IMR-90 (cell line): ENCODE results near the gene CENPN. TPM values are rescaled to one million over a fixed set of nuclear protein-coding genes. Genes with fewer than 3 reads are reported as not detected.

Experiments used
- ATAC-seq: fragments of 200-7000 bp; cut with Tn5 transposase; 2 replicates; pipeline ENCODE4 v1.9.1; 2020; ENCODE audit warnings: low read depth, mild to moderate bottlenecking, moderate library complexity
- BruUV-seq: library from RNA; stranded (reverse); fragments of 400-500 nt; replicated peaks from 2 replicates; lab custom pipeline; 2021; lab: Mats Ljungman, UMichigan
- CTCF ChIA-PET: fragments of 300-600 bp; formaldehyde crosslinking; extraction: SDS; loops from one replicate; lab custom pipeline; 2021; ENCODE audit warnings: antibody characterized with exemption; lab: Yijun Ruan, JAX
- POLR2A ChIA-PET: fragments of 300-600 bp; sonication (Branson Sonifier 250); formaldehyde crosslinking; loops from one replicate; lab custom pipeline; 2022; ENCODE audit warnings: antibody characterized with exemption; ENCODE audit not compliant: unreplicated experiment; lab: Charles Lee
- DNase-seq: peaks from one replicate; pipeline ENCODE4 v3.0.0; 2013
- H2AFZ ChIP-seq: replicated peaks from 2 replicates; pipeline ENCODE3; 2013; ENCODE audit warnings: low read length, mild to moderate bottlenecking; ENCODE audit not compliant: poor library complexity
- H2AK5ac ChIP-seq: 2 replicates; pipeline ENCODE4 v1.6.1; 2013; ENCODE audit warnings: low read depth, low read length, inconsistent platforms
- H2AK9ac ChIP-seq: replicated peaks from 2 replicates; pipeline ENCODE3; 2013; ENCODE audit warnings: mild to moderate bottlenecking, low read depth, low read length, moderate library complexity; ENCODE audit not compliant: poor library complexity
- H2BK120ac ChIP-seq: 2 replicates; pipeline ENCODE4 v1.6.1; 2013; ENCODE audit warnings: low read depth, low read length, inconsistent platforms
- H2BK15ac ChIP-seq: 3 replicates; pipeline ENCODE4 v1.6.1; 2013; ENCODE audit warnings: low read depth, low read length, inconsistent platforms
- H2BK20ac ChIP-seq: 2 replicates; pipeline ENCODE4 v1.6.1; 2013; ENCODE audit warnings: low read depth, mild to moderate bottlenecking, inconsistent platforms, low read length, moderate library complexity
- H2BK5ac ChIP-seq: 2 replicates; pipeline ENCODE4 v1.6.1; 2013; ENCODE audit warnings: mild to moderate bottlenecking, low read depth, low read length, inconsistent platforms; ENCODE audit not compliant: poor library complexity, severe bottlenecking
- H3K14ac ChIP-seq: replicated peaks from 2 replicates; pipeline ENCODE4 v1.6.1; 2013; ENCODE audit warnings: low read depth, low read length, inconsistent platforms
- H3K18ac ChIP-seq: 2 replicates; pipeline ENCODE4 v1.6.1; 2013; ENCODE audit warnings: low read depth, low read length, control low read depth
- H3K23ac ChIP-seq: 2 replicates; pipeline ENCODE4 v1.6.1; 2013; ENCODE audit warnings: low read depth, low read length, inconsistent platforms
- H3K27ac ChIP-seq: 2 replicates; pipeline ENCODE4 v1.5.1; 2013; ENCODE audit warnings: mild to moderate bottlenecking, control low read depth, low read length; ENCODE audit not compliant: insufficient read depth
- H3K27me3 ChIP-seq: 2 replicates; pipeline ENCODE4 v1.6.1; 2013; ENCODE audit warnings: low read length; ENCODE audit not compliant: control insufficient read depth, insufficient read depth
- H3K36me3 ChIP-seq: 2 replicates; pipeline ENCODE4 v1.6.1; 2013; ENCODE audit warnings: low read length, mixed read lengths; ENCODE audit not compliant: control insufficient read depth, insufficient read depth
- H3K4ac ChIP-seq: 2 replicates; pipeline ENCODE4 v1.6.1; 2013; ENCODE audit warnings: low read depth, low read length, inconsistent platforms
- H3K4me1 ChIP-seq: 2 replicates; pipeline ENCODE4 v1.6.1; 2013; ENCODE audit warnings: low read length, mixed read lengths; ENCODE audit not compliant: control insufficient read depth, insufficient read depth
- H3K4me2 ChIP-seq: 2 replicates; pipeline ENCODE4 v1.6.1; 2013; ENCODE audit warnings: low read depth, mild to moderate bottlenecking, control low read depth, low read length, moderate library complexity
- H3K4me3 ChIP-seq: 2 replicates; pipeline ENCODE4 v1.5.1; 2013; ENCODE audit warnings: low read depth, mild to moderate bottlenecking, control low read depth, low read length, moderate library complexity; ENCODE audit not compliant: insufficient read depth
- H3K56ac ChIP-seq: 2 replicates; pipeline ENCODE4 v1.6.1; 2013; ENCODE audit warnings: low read length, inconsistent platforms; ENCODE audit not compliant: insufficient read depth; ENCODE audit errors: extremely low read depth
- H3K79me1 ChIP-seq, 2 experiments: 2 replicates each; pipeline ENCODE4 v1.6.1; 2013; ENCODE audit warnings: low read length in 2 of 2, inconsistent platforms in 1 of 2, low read depth in 1 of 2
- H3K9ac ChIP-seq: 2 replicates; pipeline ENCODE4 v1.6.1; 2013; ENCODE audit warnings: low read depth, low read length, control low read depth
- H3K9me1 ChIP-seq: 2 replicates; pipeline ENCODE4 v1.6.1; 2013; ENCODE audit warnings: low read length, inconsistent platforms; ENCODE audit not compliant: insufficient read depth
- H3K9me3 ChIP-seq: 2 replicates; pipeline ENCODE4 v1.6.1; 2013; ENCODE audit warnings: low read length; ENCODE audit not compliant: control insufficient read depth, insufficient read depth
- H4K20me1 ChIP-seq: 2 replicates; pipeline ENCODE4 v1.6.1; 2013; ENCODE audit warnings: low read length, inconsistent platforms; ENCODE audit not compliant: insufficient read depth
- H4K5ac ChIP-seq: 2 replicates; pipeline ENCODE4 v1.6.1; 2013; ENCODE audit warnings: mild to moderate bottlenecking, low read depth, low read length, control low read depth
- H4K8ac ChIP-seq, 2 experiments: 2 replicates each; pipeline ENCODE4 v1.6.1; 2013; ENCODE audit warnings: low read depth in 2 of 2, low read length in 2 of 2, control low read depth in 1 of 2, inconsistent platforms in 1 of 2
- H4K91ac ChIP-seq: 2 replicates; pipeline ENCODE4 v1.6.1; 2013; ENCODE audit warnings: low read depth, low read length, inconsistent platforms; ENCODE audit not compliant: insufficient read depth
- BHLHE40 ChIP-seq: fragments of 150-350 bp; IDR thresholded peaks from 2 replicates; pipeline ENCODE4 v1.6.1; 2016; ENCODE audit warnings: mild to moderate bottlenecking, low read depth, low read length
- CEBPB ChIP-seq: IDR thresholded peaks from 2 replicates; pipeline ENCODE4 v1.6.1; 2012; ENCODE audit warnings: low read depth, low read length, improper control_type of control experiment
- CHD1 ChIP-seq: IDR thresholded peaks from 2 replicates; pipeline ENCODE4 v1.6.1; 2012; ENCODE audit warnings: low read depth, low read length, improper control_type of control experiment
- CTCF ChIP-seq: conservative IDR thresholded peaks from 2 replicates; pipeline ENCODE4 v1.5.1; 2012; ENCODE audit warnings: mild to moderate bottlenecking, low read depth, low read length, improper control_type of control experiment
- FOS ChIP-seq: fragments of 150-350 bp; IDR thresholded peaks from 2 replicates; pipeline ENCODE4 v1.6.1; 2016; ENCODE audit warnings: low read depth, low read length
- MAFK ChIP-seq: IDR thresholded peaks from 2 replicates; pipeline ENCODE4 v1.6.1; 2012; ENCODE audit warnings: low read depth, low read length, improper control_type of control experiment
- MAZ ChIP-seq: IDR thresholded peaks from 2 replicates; pipeline ENCODE4 v1.6.1; 2012; ENCODE audit warnings: low read depth, mild to moderate bottlenecking, low read length, improper control_type of control experiment, moderate library complexity, borderline replicate concordance
- MXI1 ChIP-seq: IDR thresholded peaks from 2 replicates; pipeline ENCODE4 v1.6.1; 2012; ENCODE audit warnings: low read depth, mild to moderate bottlenecking, low read length, moderate library complexity, borderline replicate concordance
- NFE2L2 ChIP-seq: fragments of 150-350 bp; IDR thresholded peaks from 2 replicates; pipeline ENCODE4 v1.6.1; 2016; ENCODE audit warnings: low read depth, mild to moderate bottlenecking, low read length
- POLR2A ChIP-seq: IDR thresholded peaks from 2 replicates; pipeline ENCODE4 v1.6.1; 2012; ENCODE audit warnings: mild to moderate bottlenecking, low read depth, low read length
- RAD21 ChIP-seq: IDR thresholded peaks from 2 replicates; pipeline ENCODE4 v1.6.1; 2012; ENCODE audit warnings: low read length, improper control_type of control experiment
- RCOR1 ChIP-seq: IDR thresholded peaks from 2 replicates; pipeline ENCODE4 v1.6.1; 2012; ENCODE audit warnings: mild to moderate bottlenecking, low read length, improper control_type of control experiment; ENCODE audit not compliant: insufficient replicate concordance
- RFX5 ChIP-seq: IDR thresholded peaks from 2 replicates; pipeline ENCODE4 v1.8.0; 2012; ENCODE audit warnings: low read depth, mild to moderate bottlenecking, low read length, moderate library complexity
- SMC3 ChIP-seq: fragments of 150-350 bp; IDR thresholded peaks from 2 replicates; pipeline ENCODE4 v1.6.1; 2016; ENCODE audit warnings: low read depth, mild to moderate bottlenecking, antibody characterized with exemption, low read length, moderate library complexity
- USF2 ChIP-seq: fragments of 150-350 bp; IDR thresholded peaks from 2 replicates; pipeline ENCODE4 v1.6.1; 2017; ENCODE audit warnings: mild to moderate bottlenecking, antibody characterized with exemption, low read length, low read depth
- WGBS, 2 experiments: methylation state at CpG; one replicate each; pipeline versions ENCODE4 v1.1.5 to v1.1.7; 2013; ENCODE audit warnings: missing lambda C conversion rate in 2 of 2; ENCODE audit not compliant: insufficient read length in 1 of 2; ENCODE audit errors: extremely low coverage in 2 of 2; 5-methylcytosine and 5-hydroxymethylcytosine counted together
- dilution Hi-C: fragments of 300-500 bp; cut with HindIII; formaldehyde crosslinking; loops from one replicate; pipeline ENCODE4 v1.14.3; 2018; ENCODE audit warnings: low sequenced_read_pairs; ENCODE audit not compliant: unreplicated experiment
- in situ Hi-C: fragments of 300-500 bp; cut with MboI; formaldehyde crosslinking; loops from 3 replicates; pipeline ENCODE4 v1.14.3; 2019; ENCODE audit warnings: low sequenced_read_pairs, inconsistent platforms, mixed read lengths
- intact Hi-C: fragments of 100-400 bp; cut with micrococcal nuclease; formaldehyde crosslinking; loops from 2 replicates; pipeline ENCODE4 v1.10.0; 2022
- polyA plus RNA-seq, 3 experiments: library from polyadenylated mRNA; depleted of rRNA; stranded (reverse); fragments of >200 nt; gene quantifications; 2 replicates each; pipeline ENCODE4 v1.2.3, GENCODE V29; 2012; ENCODE audit warnings: low replicate concordance in 1 of 3
- total RNA-seq: library from RNA; depleted of rRNA; stranded (reverse); fragments of >200 nt; gene quantifications from 2 replicates; pipeline ENCODE4 v1.2.3, GENCODE V29; 2012

The CENPN gene
- total and polyA plus RNA-seq, 2 of the 4 experiments (the other 2 are of a cell fraction): 20.5 to 22.8 TPM

GRCh38 chr16:81005610-81006161 lies 1.3 kb upstream of the CENPN start:
- intact Hi-C loops (no loop called here), in situ Hi-C loops (no loop called here)
- CTCF ChIA-PET: interaction anchor here (0.7 kb wide), 1 partner anchor 30 kb away, joined by 3 read pairs; the partner anchor contains the start of gene ATMIN

More at GRCh38 chr16:81005610-81006161, 1.3 kb upstream of the CENPN start:
- H3K9ac ChIP-seq: peak overlapping the region; percentile 99
- peak overlapping the region; percentile 8 for H3K27ac ChIP-seq
- H2AK5ac ChIP-seq: 0 out of 2 replicates have a peak overlapping the region, but pooled peaks have one; percentile 3
- H3K56ac ChIP-seq: no peak overlapping the region
- peak overlapping the region; percentile 86 for H3K4me2 ChIP-seq
- BruUV-seq: no TSS peak
- H3K18ac ChIP-seq: no peak overlapping the region
- H2BK15ac ChIP-seq: no peak overlapping the region
- dilution Hi-C loops: no loop called here
- H3K36me3 ChIP-seq: no peaks in the 10 kb centered on the region
- H3K23ac ChIP-seq: peak overlapping the region; percentile 34
- H4K5ac ChIP-seq: no peak overlapping the region
- H3K4me3 ChIP-seq: peak overlapping the region; percentile 67
- H2BK120ac ChIP-seq: no peak overlapping the region
- H3K14ac ChIP-seq: peak overlapping the region; percentile 64; the same call in 1 of the 2 replicates
- H3K79me1 ChIP-seq: peaks cover 21 to 63% of the 10 kb centered on the region in 2 experiments
- no peak overlapping the region for H2BK20ac ChIP-seq
- WGBS, 2 experiments: 0% methylated on average over 1 of the region's 18 CpGs; no CpG with 5 or more reads in 1 of the 2 experiments
- peak overlapping the region in 1 of 2 experiments; percentile 7; a peak in 2 of 4 replicates for H4K8ac ChIP-seq
- peak; percentile 23 for DNase-seq
- POLR2A ChIA-PET: no interaction called here
- ATAC-seq: no peak
- H4K91ac ChIP-seq: no peak overlapping the region
- H3K4me1 ChIP-seq: peaks cover 2% of the 10 kb centered on the region; the same call in 1 of the 2 replicates
- no peaks in the 10 kb centered on the region for H3K27me3 ChIP-seq
- no peak overlapping the region; the same call in none of the 2 replicates for H3K4ac ChIP-seq
- H2AFZ ChIP-seq: peak overlapping the region; percentile 64
- H4K20me1 ChIP-seq: peaks cover 20% of the 10 kb centered on the region
- H3K9me3 ChIP-seq: no peaks in the 10 kb centered on the region
- H2BK5ac ChIP-seq: peak overlapping the region; percentile 0
- H2AK9ac ChIP-seq: peak overlapping the region; percentile 11
- peaks cover 6% of the 10 kb centered on the region; the same call in 1 of the 2 replicates for H3K9me1 ChIP-seq
- peak; percentile 52; the same call in 1 of the 2 replicates for TF ChIP-seq MXI1
- no peak for TF ChIP-seq RCOR1
- no peak for TF ChIP-seq CEBPB
- TF ChIP-seq MAFK: no peak
- TF ChIP-seq BHLHE40: peak; percentile 55; the same call in 1 of the 2 replicates
- no peak for TF ChIP-seq CHD1
- TF ChIP-seq RAD21: no peak
- no peak for TF ChIP-seq SMC3
- no peak for TF ChIP-seq USF2
- TF ChIP-seq NFE2L2: no peak
- no peak for TF ChIP-seq MAZ
- no peak for TF ChIP-seq RFX5
- no peak for TF ChIP-seq CTCF
- no peak for TF ChIP-seq FOS
- TF ChIP-seq POLR2A: no peak
